Urothelium cell line (cell line): ENCODE measurements around the gene TRIM42.

Experiments used
- DNase-seq: peaks from one replicate; pipeline ENCODE4 v3.0.0; 2011; ENCODE audit warnings: low spot score, mixed read lengths
- FAIRE-seq: peaks from 2 replicates; lab custom pipeline; 2011; peaks lifted over from hg19 to GRCh38; lab: Jason Lieb, UNC

TRIM42 gene

GRCh38 chr3:140677764-140678163 is at the start of gene TRIM42:
Gene TRIM42, plus strand, starts transcription at chr3:140678064. Its CDS starts 166 bp downstream, at chr3:140678230.
- FAIRE-seq: no peak
- DNase-seq: no peak

- DNase-seq (no peak), FAIRE-seq (no peak)
These were observed 49.3 kb upstream of the TRIM42 start for GRCh38 chr3:140628606-140629005.

- FAIRE-seq (peak; percentile 70), DNase-seq (peak; percentile 48)
These were observed 48.3 kb upstream of the TRIM42 start for GRCh38 chr3:140629357-140630137.

- FAIRE-seq (peak; percentile 5), DNase-seq (no peak)
These were observed 47.5 kb upstream of the TRIM42 start for GRCh38 chr3:140630366-140630765.

GRCh38 chr3:140630866-140631265 is 47.0 kb upstream of the TRIM42 start:
- no peak for FAIRE-seq
- no peak for DNase-seq

GRCh38 chr3:140635276-140635675 is 42.6 kb upstream of the TRIM42 start:
- no peak for FAIRE-seq

GRCh38 chr3:140636406-140637138 is 41.3 kb upstream of the TRIM42 start:
- FAIRE-seq (no peak), DNase-seq (no peak)

More at GRCh38 chr3:140635276-140635675, 42.6 kb upstream of the TRIM42 start:
- no peak for DNase-seq

- DNase-seq: no peak
These were observed 26.6 kb upstream of the TRIM42 start for GRCh38 chr3:140651287-140651686.

GRCh38 chr3:140655678-140656077 is 22.2 kb upstream of the TRIM42 start:
- DNase-seq (no peak), FAIRE-seq (no peak)

More at GRCh38 chr3:140651287-140651686, 26.6 kb upstream of the TRIM42 start:
- FAIRE-seq: no peak

GRCh38 chr3:140664111-140664510 is 13.8 kb upstream of the TRIM42 start:
- FAIRE-seq (no peak), DNase-seq (no peak)

GRCh38 chr3:140682586-140682985 is 4.7 kb downstream of the TRIM42 start:
- DNase-seq: no peak
- FAIRE-seq: no peak

GRCh38 chr3:140686128-140686527 is 8.3 kb downstream of the TRIM42 start:
- DNase-seq (no peak), FAIRE-seq (no peak)

- FAIRE-seq (no peak), DNase-seq (no peak)
These were observed 9.1 kb downstream of the TRIM42 start for GRCh38 chr3:140686948-140687347.

- DNase-seq (no peak), FAIRE-seq (no peak)
These were observed 17.6 kb downstream of the TRIM42 start for GRCh38 chr3:140695361-140696061.

GRCh38 chr3:140699516-140700231 is 21.8 kb downstream of the TRIM42 start:
- no peak for FAIRE-seq
- no peak for DNase-seq

- no peak for FAIRE-seq
These were observed 24.4 kb downstream of the TRIM42 start for GRCh38 chr3:140702281-140702680.

GRCh38 chr3:140703496-140703895 is 25.6 kb downstream of the TRIM42 start:
- no peak for FAIRE-seq
- no peak for DNase-seq

More at GRCh38 chr3:140702281-140702680, 24.4 kb downstream of the TRIM42 start:
- DNase-seq: no peak

- DNase-seq: no peak
- FAIRE-seq: no peak
These were observed 26.9 kb downstream of the TRIM42 start for GRCh38 chr3:140704733-140705132.

GRCh38 chr3:140705954-140706353 is 28.1 kb downstream of the TRIM42 start:
- FAIRE-seq: no peak
- DNase-seq: no peak

GRCh38 chr3:140706360-140706759 is 28.5 kb downstream of the TRIM42 start:
- FAIRE-seq: no peak

GRCh38 chr3:140708815-140709214 is 31.0 kb downstream of the TRIM42 start:
- FAIRE-seq (no peak), DNase-seq (no peak)

More at GRCh38 chr3:140706360-140706759, 28.5 kb downstream of the TRIM42 start:
- DNase-seq: no peak
